Neural progenitor cell (in vitro differentiated cells): Measurements from ENCODE around the gene C12orf42. TPM values are rescaled to one million over a fixed set of nuclear protein-coding genes. Genes with fewer than 3 reads are reported as not detected.
A peak's percentile ranks its signal among the peaks of the same experiment; 100 is the strongest.
"Not testable (repeated sequence)": the region's sequence is repeated elsewhere in the genome, so short reads cannot be mapped to it uniquely, and the experiment has no call there.

Source experiments
- DNase-seq: peaks from one replicate; pipeline ENCODE4 v3.0.0-alpha.2; 2016; ENCODE audit warnings: low spot score
- H2AFZ ChIP-seq: fragments of 200-600 bp; sonication (generic); replicated peaks from 2 replicates; pipeline ENCODE4 v1.6.1; 2016; ENCODE audit warnings: antibody characterized with exemption
- H3F3A ChIP-seq: fragments of 200-600 bp; sonication (generic); 2 replicates; pipeline ENCODE4 v1.6.1; 2016; ENCODE audit warnings: antibody characterized with exemption, low read depth
- H3K27ac ChIP-seq: fragments of 200-600 bp; sonication (generic); 2 replicates; pipeline ENCODE4 v1.5.1; 2016; ENCODE audit warnings: mild to moderate bottlenecking
- H3K27me3 ChIP-seq: fragments of 200-600 bp; sonication (generic); 2 replicates; pipeline ENCODE4 v1.6.1; 2016; ENCODE audit warnings: mild to moderate bottlenecking, moderate library complexity
- H3K36me3 ChIP-seq: fragments of 200-600 bp; sonication (generic); 2 replicates; pipeline ENCODE4 v1.5.1; 2016
- H3K4me1 ChIP-seq: fragments of 200-600 bp; sonication (generic); 2 replicates; pipeline ENCODE4 v1.6.1; 2016; ENCODE audit warnings: mixed run types
- H3K4me2 ChIP-seq: fragments of 200-600 bp; sonication (generic); 2 replicates; pipeline ENCODE4 v1.6.1; 2016
- H3K4me3 ChIP-seq: fragments of 200-600 bp; sonication (generic); 2 replicates; pipeline ENCODE4 v1.5.1; 2016
- H3K79me2 ChIP-seq: fragments of 200-600 bp; sonication (generic); 2 replicates; pipeline ENCODE4 v1.6.1; 2016; ENCODE audit warnings: low read depth
- H3K9ac ChIP-seq: fragments of 200-600 bp; sonication (generic); 2 replicates; pipeline ENCODE4 v1.6.1; 2016
- H3K9me3 ChIP-seq: fragments of 200-600 bp; sonication (generic); 2 replicates; pipeline ENCODE4 v1.5.1; 2016; ENCODE audit warnings: low read depth
- H4K20me1 ChIP-seq: fragments of 200-600 bp; sonication (generic); 2 replicates; pipeline ENCODE4 v1.6.1; 2016; ENCODE audit warnings: low read depth
- H3K27ac Mint-ChIP-seq: 3 replicates; pipeline ENCODE4 v1.8.0; 2021; ENCODE audit warnings: mixed read lengths
- H3K27me3 Mint-ChIP-seq: 2 replicates; pipeline ENCODE4 v1.8.0; 2022; ENCODE audit warnings: low read depth, mild to moderate bottlenecking, inconsistent platforms, moderate library complexity, mixed read lengths; ENCODE audit not compliant: insufficient read depth
- H3K36me3 Mint-ChIP-seq: 3 replicates; pipeline ENCODE4 v1.8.0; 2021; ENCODE audit warnings: mixed read lengths
- H3K4me1 Mint-ChIP-seq: 3 replicates; pipeline ENCODE4 v1.8.0; 2021; ENCODE audit warnings: mixed read lengths
- H3K4me3 Mint-ChIP-seq: 3 replicates; pipeline ENCODE4 v1.8.0; 2021; ENCODE audit warnings: mild to moderate bottlenecking, moderate library complexity, mixed read lengths
- H3K9me3 Mint-ChIP-seq: 3 replicates; pipeline ENCODE4 v1.8.0; 2020; ENCODE audit warnings: mixed read lengths
- CTCF ChIP-seq: fragments of 200-600 bp; sonication (generic); IDR thresholded peaks from 2 replicates; pipeline ENCODE4 v1.5.1; 2017; ENCODE audit warnings: antibody characterized with exemption, mild to moderate bottlenecking
- EZH2 ChIP-seq: fragments of 200-600 bp; sonication (generic); IDR thresholded peaks from 2 replicates; pipeline ENCODE4 v1.6.1; 2017; ENCODE audit warnings: antibody characterized with exemption, mild to moderate bottlenecking, moderate library complexity
- EZH2phosphoT487 ChIP-seq: fragments of 200-600 bp; sonication (generic); IDR thresholded peaks from 2 replicates; pipeline ENCODE4 v1.6.1; 2017; ENCODE audit warnings: antibody characterized with exemption
- total RNA-seq: library from RNA; depleted of rRNA; stranded (reverse); fragments of >200 nt; gene quantifications from 2 replicates; pipeline ENCODE4 v1.2.3, GENCODE V29; 2015; ENCODE audit warnings: low replicate concordance

The C12orf42 gene
- total RNA-seq, 1 donor from 2014 or later = 1.1 TPM

- H4K20me1 ChIP-seq = no peaks in the 10 kb centered on the region
- Mint-ChIP-seq H3K27me3 (peaks cover 3% of the 10 kb centered on the region), H3K36me3 (no peaks in the 10 kb centered on the region), H3K4me3 (no peak overlapping the region), H3K4me1 (no peaks in the 10 kb centered on the region), H3K9me3 (no peaks in the 10 kb centered on the region), H3K27ac (no peak overlapping the region)
- no peaks in the 10 kb centered on the region for H3K79me2 ChIP-seq
- TF ChIP-seq EZH2phosphoT487 (no peak), CTCF (no peak), EZH2 (no peak)
- no peak overlapping the region for H3K4me2 ChIP-seq
- no peaks in the 10 kb centered on the region for H3K36me3 ChIP-seq
- no peak overlapping the region for H3K9ac ChIP-seq
- H3F3A ChIP-seq = no peaks in the 10 kb centered on the region
- H3K27me3 ChIP-seq = no peaks in the 10 kb centered on the region
- no peak overlapping the region for H2AFZ ChIP-seq
- H3K9me3 ChIP-seq = no peaks in the 10 kb centered on the region
- no peak overlapping the region for H3K27ac ChIP-seq
- no peaks in the 10 kb centered on the region for H3K4me1 ChIP-seq
- H3K4me3 ChIP-seq = no peak overlapping the region
- no peak for DNase-seq
These were observed 53.6 kb downstream of the C12orf42 start for GRCh38 chr12:103442182-103442555.

- no peaks in the 10 kb centered on the region for H3K9me3 ChIP-seq
- H3K36me3 ChIP-seq = no peaks in the 10 kb centered on the region
- H3K27ac Mint-ChIP-seq = no peak overlapping the region
- H3K4me3 Mint-ChIP-seq = no peak overlapping the region
- H3K79me2 ChIP-seq = no peaks in the 10 kb centered on the region
- no peaks in the 10 kb centered on the region for H3K36me3 Mint-ChIP-seq
- H3K27ac ChIP-seq = no peak overlapping the region
- no peaks in the 10 kb centered on the region for H3K9me3 Mint-ChIP-seq
- no peaks in the 10 kb centered on the region for H4K20me1 ChIP-seq
- no peak for DNase-seq
- no peak overlapping the region for H3K9ac ChIP-seq
- H3K27me3 ChIP-seq = no peaks in the 10 kb centered on the region
- H3K4me3 ChIP-seq = no peak overlapping the region
- no peaks in the 10 kb centered on the region for H3F3A ChIP-seq
- TF ChIP-seq CTCF (no peak), EZH2phosphoT487 (no peak), EZH2 (no peak)
- no peaks in the 10 kb centered on the region for H3K4me1 ChIP-seq
- no peaks in the 10 kb centered on the region for H3K4me1 Mint-ChIP-seq
- H2AFZ ChIP-seq = no peak overlapping the region
- H3K27me3 Mint-ChIP-seq = peaks cover 3% of the 10 kb centered on the region
- H3K4me2 ChIP-seq = no peak overlapping the region
These were observed 54.2 kb downstream of the C12orf42 start for GRCh38 chr12:103441437-103442181.

- not testable (repeated sequence) for H3K9ac ChIP-seq, H3K4me1 Mint-ChIP-seq, H3K27me3 ChIP-seq, H4K20me1 ChIP-seq, H3K9me3 ChIP-seq, H3F3A ChIP-seq, H3K36me3 Mint-ChIP-seq, H3K27ac ChIP-seq, H3K79me2 ChIP-seq, H3K27ac Mint-ChIP-seq, H3K36me3 ChIP-seq, DNase-seq, H2AFZ ChIP-seq, H3K4me1 ChIP-seq
- Mint-ChIP-seq H3K4me3 (peak overlapping the region; percentile 15), H3K9me3 (peaks cover 15% of the 10 kb centered on the region), H3K27me3 (peaks cover 12% of the 10 kb centered on the region)
- Histone ChIP-seq H3K4me3 (peak overlapping the region; percentile 24), H3K4me2 (peak overlapping the region; percentile 22)
These were observed 61.3 kb downstream of the C12orf42 start for GRCh38 chr12:103434165-103435105.

GRCh38 chr12:103431950-103432349, 63.8 kb downstream of the C12orf42 start:
- no peaks in the 10 kb centered on the region for H3K9me3 ChIP-seq
- Mint-ChIP-seq H3K27me3 (peaks cover 19% of the 10 kb centered on the region), H3K4me3 (no peak overlapping the region), H3K9me3 (peaks cover 37% of the 10 kb centered on the region), H3K27ac (no peak overlapping the region), H3K4me1 (peaks cover 6% of the 10 kb centered on the region), H3K36me3 (peaks cover 4% of the 10 kb centered on the region)
- no peak overlapping the region for H3K9ac ChIP-seq
- H3F3A ChIP-seq = no peaks in the 10 kb centered on the region
- H3K4me2 ChIP-seq = no peak overlapping the region
- no peak for DNase-seq
- TF ChIP-seq EZH2 (no peak), EZH2phosphoT487 (no peak), CTCF (no peak)
- no peaks in the 10 kb centered on the region for H3K4me1 ChIP-seq
- H4K20me1 ChIP-seq = no peaks in the 10 kb centered on the region
- no peaks in the 10 kb centered on the region for H3K27me3 ChIP-seq
- no peak overlapping the region for H3K27ac ChIP-seq
- no peak overlapping the region for H2AFZ ChIP-seq
- H3K4me3 ChIP-seq = no peak overlapping the region
- no peaks in the 10 kb centered on the region for H3K79me2 ChIP-seq
- no peaks in the 10 kb centered on the region for H3K36me3 ChIP-seq
